ENCODE data around the gene RNF112. TPM values are rescaled to one million over a fixed set of nuclear protein-coding genes. Genes with fewer than 3 reads are reported as not detected.

The RNF112 gene
- total RNA-seq, 1 donor from 2014 or later: 0.36 TPM

DNA sequence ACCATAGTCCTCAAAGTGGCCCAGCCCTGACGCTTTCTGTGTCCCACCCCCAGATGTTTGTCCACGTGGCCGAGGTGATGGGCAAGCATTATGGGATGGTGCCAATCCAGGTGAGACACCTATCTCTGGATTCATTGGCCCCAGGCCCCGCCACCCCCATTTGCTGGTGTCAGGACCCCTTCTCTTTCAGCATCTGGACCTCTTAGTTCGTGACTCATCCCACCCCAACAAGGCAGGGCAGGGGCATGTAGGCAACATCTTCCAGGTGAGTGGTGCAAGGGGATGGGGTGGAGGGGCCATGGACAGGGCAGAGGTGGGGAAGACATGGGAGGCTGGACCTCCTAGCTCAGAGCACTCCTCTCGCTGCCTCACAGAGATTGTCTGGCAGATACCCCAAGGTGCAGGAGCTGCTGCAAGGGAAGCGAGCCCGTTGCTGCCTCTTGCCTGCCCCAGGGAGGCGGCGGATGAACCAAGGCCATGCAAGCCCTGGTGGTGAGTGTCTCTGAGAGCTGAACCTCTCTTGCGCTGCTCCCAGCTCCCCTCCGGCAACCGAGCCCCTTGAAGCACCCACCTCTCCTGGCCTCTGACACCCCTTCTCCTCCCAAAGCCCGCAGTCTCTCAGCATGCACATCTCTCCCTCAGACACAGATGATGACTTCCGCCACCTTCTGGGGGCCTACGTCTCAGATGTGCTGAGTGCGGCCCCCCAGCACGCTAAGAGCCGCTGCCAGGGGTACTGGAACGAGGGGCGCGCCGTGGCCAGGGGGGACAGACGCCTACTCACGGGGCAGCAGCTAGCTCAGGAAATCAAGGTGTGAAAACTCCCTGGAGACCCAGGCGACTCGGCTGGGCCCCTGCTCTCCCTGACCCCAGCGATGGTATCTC lies 3.6 kb downstream of the RNF112 start:
- Mint-ChIP-seq H3K4me1 (ENCODE audit: low read depth, unreplicated experiment) (peaks cover 15% of the 10 kb centered on the region), H3K36me3 (ENCODE audit: low read depth, unreplicated experiment) (no peaks in the 10 kb centered on the region), H3K4me3 (ENCODE audit: unreplicated experiment) (no peak overlapping the region), H3K9me3 (ENCODE audit: unreplicated experiment) (no peaks in the 10 kb centered on the region), H3K27ac (ENCODE audit: unreplicated experiment) (no peak overlapping the region), H3K27me3 (ENCODE audit: low read depth, unreplicated experiment) (peaks cover 25% of the 10 kb centered on the region)
- Histone ChIP-seq H3K9ac (ENCODE audit: low read length) (no peak overlapping the region), H3K4me1 (ENCODE audit: insufficient read depth, low read length) (peaks cover 28% of the 10 kb centered on the region), H2AFZ (ENCODE audit: low read depth, low read length) (no peak overlapping the region), H3K27ac (ENCODE audit: low read depth, low read length) (no peak overlapping the region), H3K4me3 (ENCODE audit: insufficient read depth, low read depth, low read length) (no peak overlapping the region), H4K20me1 (ENCODE audit: insufficient read depth, low read length) (no peaks in the 10 kb centered on the region), H3K36me3 (ENCODE audit: insufficient read depth, low read length) (no peaks in the 10 kb centered on the region), H3K4me2 (ENCODE audit: low read length) (no peak overlapping the region), H3K79me2 (ENCODE audit: insufficient read depth, low read length) (no peaks in the 10 kb centered on the region), H3K9me3 (ENCODE audit: insufficient read depth, low read depth, low read length) (no peaks in the 10 kb centered on the region), H3K27me3 (ENCODE audit: insufficient read depth, low read length) (no peaks in the 10 kb centered on the region)
- TF ChIP-seq EZH2 (IDR thresholded peaks at IDR 0.05; ENCODE audit: insufficient read depth, low read length): no peak
- TF ChIP-seq, protein P1, sequence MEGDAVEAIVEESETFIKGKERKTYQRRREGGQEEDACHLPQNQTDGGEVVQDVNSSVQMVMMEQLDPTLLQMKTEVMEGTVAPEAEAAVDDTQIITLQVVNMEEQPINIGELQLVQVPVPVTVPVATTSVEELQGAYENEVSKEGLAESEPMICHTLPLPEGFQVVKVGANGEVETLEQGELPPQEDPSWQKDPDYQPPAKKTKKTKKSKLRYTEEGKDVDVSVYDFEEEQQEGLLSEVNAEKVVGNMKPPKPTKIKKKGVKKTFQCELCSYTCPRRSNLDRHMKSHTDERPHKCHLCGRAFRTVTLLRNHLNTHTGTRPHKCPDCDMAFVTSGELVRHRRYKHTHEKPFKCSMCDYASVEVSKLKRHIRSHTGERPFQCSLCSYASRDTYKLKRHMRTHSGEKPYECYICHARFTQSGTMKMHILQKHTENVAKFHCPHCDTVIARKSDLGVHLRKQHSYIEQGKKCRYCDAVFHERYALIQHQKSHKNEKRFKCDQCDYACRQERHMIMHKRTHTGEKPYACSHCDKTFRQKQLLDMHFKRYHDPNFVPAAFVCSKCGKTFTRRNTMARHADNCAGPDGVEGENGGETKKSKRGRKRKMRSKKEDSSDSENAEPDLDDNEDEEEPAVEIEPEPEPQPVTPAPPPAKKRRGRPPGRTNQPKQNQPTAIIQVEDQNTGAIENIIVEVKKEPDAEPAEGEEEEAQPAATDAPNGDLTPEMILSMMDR (IDR thresholded peaks at IDR 0.05; ENCODE audit: insufficient read depth, low read depth, low read length): no peak
- DNase-seq (ENCODE audit: low read depth): no peak
- no peak for FAIRE-seq

DNA sequence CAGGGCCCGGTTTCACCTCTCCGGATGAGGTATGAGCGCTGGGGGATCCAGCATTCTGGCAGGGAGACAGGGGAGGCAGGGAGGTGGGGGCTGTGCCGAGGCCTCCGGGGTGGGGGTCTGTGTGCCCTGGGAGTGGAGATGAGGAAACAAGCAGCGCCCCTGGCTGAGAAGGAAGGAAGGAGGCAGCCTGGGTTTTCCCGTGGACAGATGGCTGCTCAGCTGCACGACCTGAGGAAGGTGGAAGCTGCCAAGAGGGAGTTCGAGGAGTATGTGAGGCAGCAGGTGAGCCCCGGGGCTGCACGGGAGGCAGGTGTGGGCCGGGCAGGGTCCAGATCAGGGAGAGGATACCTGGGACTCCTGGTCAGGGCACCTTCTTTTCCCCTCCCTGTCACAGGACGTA lies 4.3 kb downstream of the RNF112 start:
- no peaks in the 10 kb centered on the region for H3K79me2 ChIP-seq (ENCODE audit: insufficient read depth, low read length)
- H3K9ac ChIP-seq (ENCODE audit: low read length): no peak overlapping the region
- no peak overlapping the region for H3K4me3 ChIP-seq (ENCODE audit: insufficient read depth, low read depth, low read length)
- H3K27me3 ChIP-seq (ENCODE audit: insufficient read depth, low read length): no peaks in the 10 kb centered on the region
- no peaks in the 10 kb centered on the region for H3K36me3 ChIP-seq (ENCODE audit: insufficient read depth, low read length)
- peaks cover 21% of the 10 kb centered on the region for H3K4me1 ChIP-seq (ENCODE audit: insufficient read depth, low read length)
- Mint-ChIP-seq H3K27me3 (ENCODE audit: low read depth, unreplicated experiment) (peaks cover 21% of the 10 kb centered on the region), H3K27ac (ENCODE audit: unreplicated experiment) (no peak overlapping the region), H3K4me1 (ENCODE audit: low read depth, unreplicated experiment) (peaks cover 11% of the 10 kb centered on the region), H3K9me3 (ENCODE audit: unreplicated experiment) (no peaks in the 10 kb centered on the region), H3K36me3 (ENCODE audit: low read depth, unreplicated experiment) (no peaks in the 10 kb centered on the region), H3K4me3 (ENCODE audit: unreplicated experiment) (no peak overlapping the region)
- DNase-seq (ENCODE audit: low read depth): no peak
- FAIRE-seq: no peak
- H3K9me3 ChIP-seq (ENCODE audit: insufficient read depth, low read depth, low read length): no peaks in the 10 kb centered on the region
- TF ChIP-seq EZH2 (IDR thresholded peaks at IDR 0.05; ENCODE audit: insufficient read depth, low read length): no peak
- TF ChIP-seq, protein P1 (IDR thresholded peaks at IDR 0.05; ENCODE audit: insufficient read depth, low read depth, low read length): no peak
- no peaks in the 10 kb centered on the region for H4K20me1 ChIP-seq (ENCODE audit: insufficient read depth, low read length)
- no peak overlapping the region for H2AFZ ChIP-seq (ENCODE audit: low read depth, low read length)
- no peak overlapping the region for H3K27ac ChIP-seq (ENCODE audit: low read depth, low read length)
- H3K4me2 ChIP-seq (ENCODE audit: low read length): no peak overlapping the region

Measured in astrocyte (in vitro differentiated cells and primary cell).